Measurements from ENCODE around the gene PLS3. TPM values are rescaled to one million over a fixed set of nuclear protein-coding genes. Genes with fewer than 3 reads are reported as not detected.

The PLS3 gene
- total RNA-seq, 4 donors from 2014 or later = 74.7 to 145 (median 136) TPM

DNA sequence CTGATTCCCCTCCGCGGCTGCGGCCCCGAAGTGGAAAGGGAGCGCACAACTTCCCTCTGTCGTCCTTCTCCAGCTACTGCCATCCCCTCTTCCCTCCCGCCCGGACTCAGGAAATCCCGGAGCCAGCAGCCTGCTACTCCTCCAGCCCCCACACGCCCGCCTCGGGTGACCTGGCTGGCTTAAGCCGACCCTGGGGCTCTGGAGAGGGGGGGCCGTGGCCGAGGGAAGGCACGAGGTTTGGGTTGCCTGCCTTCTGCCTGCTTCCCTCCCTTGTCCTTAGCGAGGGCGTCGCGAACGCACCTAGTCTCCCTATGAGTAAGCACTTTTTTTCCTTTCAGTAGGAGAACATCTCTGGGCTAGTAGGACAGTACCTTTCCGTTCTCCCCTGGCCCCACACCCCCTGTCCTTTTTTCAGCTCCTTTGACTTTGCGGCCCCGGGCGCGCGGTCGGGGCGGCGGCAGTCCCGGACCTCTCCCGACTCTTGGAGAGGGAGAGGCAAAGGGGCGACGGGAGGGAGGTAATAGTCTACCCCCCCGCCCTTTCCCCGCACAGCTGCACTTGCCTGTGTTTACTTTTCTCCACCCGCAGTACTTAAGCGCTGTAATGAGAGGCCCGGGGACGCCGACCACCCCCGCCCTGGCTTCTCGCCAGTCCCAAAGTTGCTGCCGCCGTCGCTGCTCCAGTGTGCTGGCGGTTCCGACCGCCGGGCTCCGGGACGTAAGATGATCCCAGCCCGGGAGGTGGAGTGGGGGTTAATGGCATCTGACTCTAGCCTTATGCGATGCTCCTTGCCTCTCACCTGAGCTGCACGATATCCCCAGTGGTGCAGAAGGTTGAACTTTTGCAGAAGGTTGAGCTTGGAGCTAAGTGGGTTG, 868 bp downstream of the PLS3 start:
- Histone ChIP-seq H3K27me3 (no peaks in the 10 kb centered on the region), H3K36me3 (no peaks in the 10 kb centered on the region), H3K4me3 (peak overlapping the region; percentile 62), H3K4me1 (peaks cover 12% of the 10 kb centered on the region), H3K27ac (peak overlapping the region; percentile 92), H3K9me3 (no peaks in the 10 kb centered on the region)
- WGBS = 4% methylated on average over 45 of the region's 55 CpGs
- TF ChIP-seq POLR2A (IDR thresholded peaks at IDR 0.05) (no peak), POLR2AphosphoS5 (IDR thresholded peaks at IDR 0.05) (no peak), EP300 (IDR thresholded peaks at IDR 0.05) (no peak)
- TF ChIP-seq, protein P1, sequence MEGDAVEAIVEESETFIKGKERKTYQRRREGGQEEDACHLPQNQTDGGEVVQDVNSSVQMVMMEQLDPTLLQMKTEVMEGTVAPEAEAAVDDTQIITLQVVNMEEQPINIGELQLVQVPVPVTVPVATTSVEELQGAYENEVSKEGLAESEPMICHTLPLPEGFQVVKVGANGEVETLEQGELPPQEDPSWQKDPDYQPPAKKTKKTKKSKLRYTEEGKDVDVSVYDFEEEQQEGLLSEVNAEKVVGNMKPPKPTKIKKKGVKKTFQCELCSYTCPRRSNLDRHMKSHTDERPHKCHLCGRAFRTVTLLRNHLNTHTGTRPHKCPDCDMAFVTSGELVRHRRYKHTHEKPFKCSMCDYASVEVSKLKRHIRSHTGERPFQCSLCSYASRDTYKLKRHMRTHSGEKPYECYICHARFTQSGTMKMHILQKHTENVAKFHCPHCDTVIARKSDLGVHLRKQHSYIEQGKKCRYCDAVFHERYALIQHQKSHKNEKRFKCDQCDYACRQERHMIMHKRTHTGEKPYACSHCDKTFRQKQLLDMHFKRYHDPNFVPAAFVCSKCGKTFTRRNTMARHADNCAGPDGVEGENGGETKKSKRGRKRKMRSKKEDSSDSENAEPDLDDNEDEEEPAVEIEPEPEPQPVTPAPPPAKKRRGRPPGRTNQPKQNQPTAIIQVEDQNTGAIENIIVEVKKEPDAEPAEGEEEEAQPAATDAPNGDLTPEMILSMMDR (IDR thresholded peaks at IDR 0.05) = no peak
- peak; percentile 66 to 74 for DNase-seq (ENCODE audit: low spot score in 2 of 2)

DNA sequence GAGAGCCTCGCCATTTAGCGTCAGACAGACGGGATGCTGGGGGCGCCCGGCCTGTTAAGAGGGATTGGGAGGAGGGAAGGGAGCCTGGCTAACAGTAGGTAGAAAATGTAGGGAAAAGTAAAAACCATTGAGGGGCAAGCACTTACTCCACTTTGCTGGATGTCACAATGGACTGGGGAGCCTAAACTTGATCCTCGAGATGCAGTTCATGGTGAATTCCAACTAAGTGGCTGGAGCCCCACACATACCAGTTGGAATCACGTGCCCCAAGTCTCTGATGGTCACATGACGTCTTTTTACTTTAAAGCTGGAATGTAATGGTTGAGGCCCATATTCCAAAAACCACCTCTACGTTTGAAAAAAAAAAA, 1.5 kb downstream of the PLS3 start:
- TF ChIP-seq POLR2AphosphoS5 (IDR thresholded peaks at IDR 0.05) (no peak), POLR2A (IDR thresholded peaks at IDR 0.05) (no peak), EP300 (IDR thresholded peaks at IDR 0.05) (no peak)
- TF ChIP-seq, protein P1 (IDR thresholded peaks at IDR 0.05) = no peak
- DNase-seq (ENCODE audit: low spot score in 2 of 2) = no peak
- Histone ChIP-seq H3K27me3 (no peaks in the 10 kb centered on the region), H3K36me3 (no peaks in the 10 kb centered on the region), H3K9me3 (no peaks in the 10 kb centered on the region), H3K27ac (peak overlapping the region; percentile 92), H3K4me1 (peaks cover 12% of the 10 kb centered on the region), H3K4me3 (peak overlapping the region; percentile 62)
- 10% methylated on average over 9 of the region's 9 CpGs for WGBS

DNA sequence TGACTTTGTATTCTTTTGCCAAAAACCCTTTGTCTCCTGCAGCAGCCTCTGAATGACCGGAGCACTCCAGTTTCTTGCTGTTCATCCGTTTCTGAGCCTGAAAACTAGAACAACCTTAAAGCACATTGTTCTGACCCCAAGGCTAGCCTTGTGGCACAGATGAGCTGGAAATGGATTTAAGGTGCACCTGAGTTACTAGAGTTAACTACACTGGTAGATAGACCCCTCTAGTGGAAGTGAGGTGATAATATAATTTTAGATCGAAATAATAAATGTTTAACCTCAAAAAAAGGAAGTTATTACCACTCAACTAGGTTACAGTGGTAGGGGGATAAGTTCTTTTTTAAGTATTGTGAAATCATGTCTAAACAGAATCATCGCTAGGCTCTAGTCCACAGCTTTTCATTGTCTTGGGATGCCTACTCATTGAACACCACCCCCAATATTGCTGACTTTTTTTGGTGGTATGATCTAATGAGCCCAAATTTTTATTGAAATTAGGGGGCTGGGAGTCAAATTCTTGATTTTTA, 2.7 kb downstream of the PLS3 start:
- Histone ChIP-seq H3K4me1 (peaks cover 12% of the 10 kb centered on the region), H3K4me3 (peak overlapping the region; percentile 62), H3K27ac (no peak overlapping the region), H3K9me3 (no peaks in the 10 kb centered on the region), H3K36me3 (no peaks in the 10 kb centered on the region), H3K27me3 (no peaks in the 10 kb centered on the region)
- 44% methylated on average over 4 of the region's 4 CpGs for WGBS
- no peak for TF ChIP-seq POLR2A (IDR thresholded peaks at IDR 0.05)
- no peak for TF ChIP-seq EP300 (IDR thresholded peaks at IDR 0.05)
- DNase-seq (ENCODE audit: low spot score in 2 of 2) = no peak

DNA sequence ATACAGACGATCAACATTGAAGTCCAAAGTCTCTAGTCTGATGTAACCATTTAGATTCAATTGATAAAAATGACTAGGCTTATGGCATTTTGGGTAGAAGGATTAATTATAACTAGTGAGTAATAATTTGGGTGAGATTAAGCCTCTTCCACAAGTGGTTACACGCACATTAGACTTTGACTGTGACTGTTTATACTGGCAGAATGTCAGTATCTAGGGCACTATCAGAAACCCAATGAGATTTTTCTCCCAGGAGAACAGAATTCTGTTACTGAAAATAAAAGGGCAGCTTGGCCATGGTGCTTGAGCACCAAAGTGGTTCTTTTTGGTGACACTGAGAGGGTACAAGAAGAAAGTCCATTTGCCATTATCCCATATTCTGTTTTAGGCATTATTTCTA, 3.3 kb downstream of the PLS3 start:
- Histone ChIP-seq H3K27ac (no peak overlapping the region), H3K9me3 (no peaks in the 10 kb centered on the region), H3K4me3 (no peak overlapping the region), H3K36me3 (no peaks in the 10 kb centered on the region), H3K27me3 (no peaks in the 10 kb centered on the region), H3K4me1 (peaks cover 12% of the 10 kb centered on the region)
- 35% methylated on average over 2 of the region's 2 CpGs for WGBS
- TF ChIP-seq EP300 (IDR thresholded peaks at IDR 0.05) (no peak), POLR2A (IDR thresholded peaks at IDR 0.05) (no peak), POLR2AphosphoS5 (IDR thresholded peaks at IDR 0.05) (no peak)
- no peak for DNase-seq (ENCODE audit: low spot score in 2 of 2)

DNA sequence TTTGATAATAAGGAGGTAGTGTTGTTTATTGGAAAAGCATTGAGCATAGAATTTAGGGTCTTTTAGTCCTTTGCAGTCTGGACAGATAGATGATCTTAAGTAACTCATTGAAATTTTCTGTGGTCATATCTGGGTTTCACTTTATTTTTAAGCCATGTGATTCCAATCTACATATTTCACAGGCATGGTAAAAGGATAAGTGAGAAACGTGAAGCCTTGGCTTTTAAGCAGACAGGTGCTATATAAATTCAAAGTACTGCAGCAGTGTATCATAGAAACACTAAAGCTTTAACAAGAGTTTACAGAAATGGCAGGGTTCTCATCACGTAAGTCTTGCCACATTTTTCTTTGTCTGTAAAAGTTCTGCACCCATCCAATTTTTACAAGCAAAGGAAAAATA, 4.9 kb downstream of the PLS3 start:
- 35% methylated on average over 2 of the region's 2 CpGs for WGBS

DNA sequence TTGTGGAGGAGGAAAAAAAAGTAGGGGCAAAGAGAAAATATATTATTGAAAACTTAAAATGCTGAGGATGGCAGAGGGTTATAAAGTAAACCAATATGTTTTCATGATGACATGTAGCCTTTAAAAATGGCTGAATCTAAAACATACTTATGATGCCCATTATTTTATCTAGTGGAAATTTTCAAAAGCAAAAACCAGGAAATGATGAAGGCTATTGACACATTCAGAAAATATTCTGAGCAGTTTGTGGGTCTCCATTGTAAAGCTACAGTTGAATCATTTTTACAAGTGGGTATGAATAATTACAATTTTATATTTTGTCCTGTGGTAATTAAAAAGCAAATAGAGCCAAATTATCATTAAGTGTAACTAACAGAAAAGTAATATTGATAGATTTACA, 10.7 kb downstream of the PLS3 start:
- DNase-seq (ENCODE audit: low spot score in 2 of 2) = no peak
- Histone ChIP-seq H3K36me3 (no peaks in the 10 kb centered on the region), H3K27me3 (no peaks in the 10 kb centered on the region), H3K4me3 (no peak overlapping the region), H3K4me1 (no peaks in the 10 kb centered on the region), H3K9me3 (no peaks in the 10 kb centered on the region), H3K27ac (no peak overlapping the region)
- no peak for TF ChIP-seq POLR2AphosphoS5 (IDR thresholded peaks at IDR 0.05)
- TF ChIP-seq POLR2A (IDR thresholded peaks at IDR 0.05) = no peak
- no peak for TF ChIP-seq EP300 (IDR thresholded peaks at IDR 0.05)
- TF ChIP-seq, protein P1 (IDR thresholded peaks at IDR 0.05) = no peak

More for the DNA sequence above, 4.9 kb downstream of the PLS3 start:
- TF ChIP-seq POLR2AphosphoS5 (IDR thresholded peaks at IDR 0.05) = no peak
- no peak for TF ChIP-seq POLR2A (IDR thresholded peaks at IDR 0.05)
- TF ChIP-seq, protein P1 (IDR thresholded peaks at IDR 0.05) = no peak
- no peak for TF ChIP-seq EP300 (IDR thresholded peaks at IDR 0.05)
- H3K36me3 ChIP-seq = no peaks in the 10 kb centered on the region
- peaks cover 4% of the 10 kb centered on the region for H3K4me1 ChIP-seq
- DNase-seq (ENCODE audit: low spot score in 2 of 2) = no peak
- H3K9me3 ChIP-seq = no peaks in the 10 kb centered on the region
- no peak overlapping the region for H3K4me3 ChIP-seq
- no peak overlapping the region for H3K27ac ChIP-seq
- H3K27me3 ChIP-seq = no peaks in the 10 kb centered on the region

Measured in suprapubic skin (tissue), 4 donors.